Fibroblast of the aortic adventitia (primary cell): ENCODE data around the gene BHLHE23. TPM values are rescaled to one million over a fixed set of nuclear protein-coding genes. Genes with fewer than 3 reads are reported as not detected.

ENCODE experiments used
- DNase-seq: peaks from one replicate; pipeline ENCODE4 v3.0.0-alpha.2; 2010; ENCODE audit warnings: low read depth
- H3K4me3 ChIP-seq: 2 replicates; pipeline ENCODE4 v1.5.1; 2011; ENCODE audit warnings: low read depth, mild to moderate bottlenecking, control low read depth, low read length, moderate library complexity
- CTCF ChIP-seq: IDR thresholded peaks from 2 replicates; pipeline ENCODE4 v1.5.1; 2011; ENCODE audit warnings: mild to moderate bottlenecking, low read length, control low read depth, inconsistent platforms; ENCODE audit not compliant: insufficient read depth
- total RNA-seq: library from RNA; depleted of rRNA; stranded (reverse); fragments of >200 nt; gene quantifications from 2 replicates; pipeline ENCODE4 v1.2.3, GENCODE V29; 2012; ENCODE audit warnings: low replicate concordance

BHLHE23 gene
- total RNA-seq, 1 donor, result not detected

- H3K4me3 ChIP-seq, result no peak overlapping the region
- TF ChIP-seq CTCF, result no peak
- DNase-seq, result no peak
These were observed 10.5 kb upstream of the BHLHE23 start for GRCh38 chr20:63017076-63017825.

DNA sequence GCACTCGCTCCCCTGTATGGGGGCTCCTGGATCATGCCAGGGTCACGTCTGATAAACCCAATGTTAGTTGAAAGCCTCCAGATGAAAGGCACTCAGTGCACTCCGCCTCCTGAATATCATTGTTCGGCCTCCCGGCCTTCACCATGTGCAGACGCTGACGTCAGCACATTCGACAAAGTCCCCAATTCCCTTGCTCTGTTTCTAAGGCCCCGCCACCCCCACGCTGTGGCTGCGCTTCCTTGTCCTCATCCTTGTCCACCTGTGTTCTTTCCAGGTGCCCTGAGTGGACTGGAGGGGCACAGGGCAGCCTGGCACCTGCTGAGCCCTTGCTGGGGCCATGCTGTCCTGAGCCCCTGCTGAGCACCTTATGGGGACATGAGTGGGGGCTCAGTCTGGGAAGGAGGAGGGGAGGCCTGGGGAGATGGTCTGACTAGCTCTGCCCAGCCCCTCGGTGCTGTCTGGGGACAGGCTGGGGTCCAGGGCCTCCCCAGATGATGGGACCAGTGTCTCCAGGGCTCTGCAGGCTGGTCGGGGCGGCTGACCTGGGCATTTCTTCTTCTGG lies 9.8 kb upstream of the BHLHE23 start:
- no peak overlapping the region for H3K4me3 ChIP-seq
- TF ChIP-seq CTCF, result no peak

GRCh38 chr20:63015662-63016361 lies 9.0 kb upstream of the BHLHE23 start:
- no peak overlapping the region for H3K4me3 ChIP-seq
- no peak for TF ChIP-seq CTCF
- no peak for DNase-seq

More for the DNA sequence above, 9.8 kb upstream of the BHLHE23 start:
- DNase-seq, result no peak

DNA sequence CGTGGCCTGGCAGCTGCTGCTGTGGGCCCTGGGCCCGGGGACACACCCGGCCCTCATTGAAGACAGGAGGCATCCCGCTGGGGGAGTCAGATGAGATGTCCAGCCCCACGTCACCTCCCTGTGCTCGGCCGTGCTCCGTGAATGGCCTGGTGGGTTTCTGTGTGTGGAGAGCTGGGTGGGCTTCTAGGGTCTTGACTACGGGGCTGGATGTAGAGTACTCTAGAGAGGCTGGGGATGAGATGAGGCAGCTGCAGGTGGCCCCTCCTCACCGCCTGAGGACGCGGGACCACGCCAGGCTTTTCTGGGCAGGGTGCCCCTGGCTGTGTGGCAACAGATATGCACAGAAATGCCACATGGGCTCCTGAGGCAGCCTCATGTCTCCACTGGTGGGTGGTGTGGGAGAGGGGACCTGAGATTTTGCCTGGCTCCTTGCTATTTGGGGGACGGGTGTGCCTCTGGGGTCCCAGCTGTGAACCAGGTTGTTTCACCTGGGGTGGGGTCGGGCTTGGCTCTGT lies 8.4 kb upstream of the BHLHE23 start:
- no peak overlapping the region for H3K4me3 ChIP-seq
- no peak for DNase-seq
- TF ChIP-seq CTCF, result no peak

GRCh38 chr20:63014710-63015109 lies 7.9 kb upstream of the BHLHE23 start:
- no peak for TF ChIP-seq CTCF
- DNase-seq, result no peak

GRCh38 chr20:63014287-63014686 lies 7.5 kb upstream of the BHLHE23 start:
- no peak for DNase-seq
- no peak for TF ChIP-seq CTCF
- H3K4me3 ChIP-seq, result no peak overlapping the region

More at GRCh38 chr20:63014710-63015109, 7.9 kb upstream of the BHLHE23 start:
- H3K4me3 ChIP-seq, result no peak overlapping the region
